HepG2 (cell line): Measurements from ENCODE around the gene AMZ1. TPM values are rescaled to one million over a fixed set of nuclear protein-coding genes. Genes with fewer than 3 reads are reported as not detected.

Experiments
- AHR ChIP-seq: IDR thresholded peaks from 2 replicates; pipeline ENCODE4 v1.6.1; 2018; ENCODE audit warnings: missing genetic modification reagents, missing compliant biosample characterization
- EHMT2 ChIP-seq: fragments of 200-600 bp; sonication (generic); IDR thresholded peaks from 2 replicates; pipeline ENCODE4 v1.7.0; 2017; ENCODE audit warnings: antibody characterized with exemption, low read depth, low read length, borderline replicate concordance
- FOSL1 ChIP-seq: sonication (generic); formaldehyde crosslinking; IDR thresholded peaks from 2 replicates; pipeline ENCODE4 v1.9.0; 2021; ENCODE audit warnings: missing genetic modification reagents, borderline replicate concordance
- GPN1 ChIP-seq: sonication (generic); formaldehyde crosslinking; IDR thresholded peaks from 2 replicates; pipeline ENCODE4 v1.5.1; 2020; ENCODE audit warnings: missing genetic modification reagents, borderline replicate concordance
- RCOR2 ChIP-seq: IDR thresholded peaks from 2 replicates; pipeline ENCODE4 v1.6.1; 2016; ENCODE audit warnings: missing biosample characterization, missing genetic modification reagents
- RORA ChIP-seq: sonication (generic); formaldehyde crosslinking; IDR thresholded peaks from 2 replicates; pipeline ENCODE4 v1.5.0; 2020; ENCODE audit warnings: mild to moderate bottlenecking, missing genetic modification reagents, moderate library complexity
- SNAI1 ChIP-seq: sonication (generic); formaldehyde crosslinking; IDR thresholded peaks from 2 replicates; pipeline ENCODE4 v1.5.0; 2020; ENCODE audit warnings: mild to moderate bottlenecking, missing genetic modification reagents, borderline replicate concordance
- SNRNP70 ChIP-seq: fragments of 200-400 bp; formaldehyde crosslinking; IDR thresholded peaks from 2 replicates; pipeline ENCODE4 v1.6.1; 2017; ENCODE audit warnings: mild to moderate bottlenecking, low read depth, low read length, moderate library complexity
- ZNF709 ChIP-seq: sonication (generic); formaldehyde crosslinking; IDR thresholded peaks from 2 replicates; pipeline ENCODE4 v1.5.0; 2020; ENCODE audit warnings: mild to moderate bottlenecking, missing genetic modification reagents
- polyA plus RNA-seq, 8 experiments: library from polyadenylated mRNA; depleted of rRNA in 3 of 8; stranded (reverse) in 7 of 8; unstranded in 1 of 8; fragments of >200 nt; fragmentation: Illumina TruSeq in 4 of 8; extraction: Trizol in 4 of 8; gene quantifications; 2 replicates each; pipeline versions ENCODE4 v1.2.1 to v1.2.3, GENCODE V29; 2011 to 2016; ENCODE audit warnings: low read depth in 4 of 8, missing spikeins in 1 of 8, mixed read lengths in 1 of 8; ENCODE audit not compliant: insufficient read depth in 1 of 8
- total RNA-seq, 5 experiments: library from RNA; depleted of rRNA; stranded (reverse); fragments of >200 nt; fragmentation: Illumina TruSeq; extraction: Trizol; gene quantifications; 2 replicates each; pipeline ENCODE4 v1.2.3, GENCODE V29; 2016; ENCODE audit warnings: low read depth in 1 of 5
- TF ChIP-seq, protein P1 (sequence below): sonication (generic); formaldehyde crosslinking; IDR thresholded peaks from 2 replicates; pipeline ENCODE4 v1.4.0; 2020; ENCODE audit warnings: mild to moderate bottlenecking, missing genetic modification reagents
- TF ChIP-seq, protein P2 (sequence below): sonication (generic); formaldehyde crosslinking; IDR thresholded peaks from 2 replicates; pipeline ENCODE4 v1.5.0; 2020; ENCODE audit warnings: mild to moderate bottlenecking, missing genetic modification reagents
- TF ChIP-seq, protein P3 (sequence below): sonication (generic); formaldehyde crosslinking; IDR thresholded peaks from 2 replicates; pipeline ENCODE4 v1.4.0; 2020; ENCODE audit warnings: missing genetic modification reagents

AMZ1 gene
- total and polyA plus RNA-seq, 2 of the 13 experiments (the other 11 are each of a cell fraction or from before 2014, with no cell fraction given), result 0.03 TPM; not detected in 1

DNA sequence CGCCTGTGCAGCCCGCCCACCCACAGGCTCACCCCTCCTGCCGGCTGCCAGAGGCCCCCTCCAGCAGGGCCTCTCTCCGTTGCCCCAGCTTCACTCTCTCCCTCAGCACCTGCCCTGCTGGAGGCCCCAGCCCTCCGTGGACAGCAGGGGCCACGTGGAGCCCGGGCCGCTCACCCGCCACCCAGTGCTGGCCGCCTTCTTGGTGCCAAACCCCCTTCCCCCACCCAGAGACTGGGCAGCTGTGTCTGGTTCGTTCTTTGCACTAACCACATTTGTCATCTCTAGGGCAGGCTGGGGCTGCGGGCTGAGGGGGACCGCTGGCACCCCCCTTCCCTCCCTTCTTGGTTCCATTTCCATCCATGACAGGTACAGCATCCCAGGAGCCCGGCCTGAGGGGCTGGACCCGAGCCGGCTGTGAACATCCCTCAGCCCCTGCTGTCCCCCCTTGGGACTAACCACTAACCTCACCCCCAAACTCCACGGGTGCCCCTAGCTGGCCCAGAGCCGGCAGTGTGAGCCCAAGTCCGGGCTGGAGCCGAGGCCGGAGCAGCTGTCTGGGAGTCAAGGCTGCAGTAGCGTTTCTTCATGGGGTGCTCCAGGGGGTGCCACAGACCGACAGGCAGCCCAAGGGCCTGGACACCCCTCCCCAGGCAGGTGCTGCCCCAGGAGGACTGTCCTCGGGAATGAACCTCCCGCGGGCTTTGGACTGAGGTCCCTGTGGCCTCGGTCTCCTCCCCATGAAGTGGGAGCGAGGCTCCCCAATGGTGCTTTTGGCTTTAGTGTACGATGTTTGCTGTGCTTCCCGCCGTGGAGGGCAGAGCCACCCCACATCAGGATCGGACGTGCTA, 25.5 kb upstream of the AMZ1 start (continued):
- TF ChIP-seq, protein P1, sequence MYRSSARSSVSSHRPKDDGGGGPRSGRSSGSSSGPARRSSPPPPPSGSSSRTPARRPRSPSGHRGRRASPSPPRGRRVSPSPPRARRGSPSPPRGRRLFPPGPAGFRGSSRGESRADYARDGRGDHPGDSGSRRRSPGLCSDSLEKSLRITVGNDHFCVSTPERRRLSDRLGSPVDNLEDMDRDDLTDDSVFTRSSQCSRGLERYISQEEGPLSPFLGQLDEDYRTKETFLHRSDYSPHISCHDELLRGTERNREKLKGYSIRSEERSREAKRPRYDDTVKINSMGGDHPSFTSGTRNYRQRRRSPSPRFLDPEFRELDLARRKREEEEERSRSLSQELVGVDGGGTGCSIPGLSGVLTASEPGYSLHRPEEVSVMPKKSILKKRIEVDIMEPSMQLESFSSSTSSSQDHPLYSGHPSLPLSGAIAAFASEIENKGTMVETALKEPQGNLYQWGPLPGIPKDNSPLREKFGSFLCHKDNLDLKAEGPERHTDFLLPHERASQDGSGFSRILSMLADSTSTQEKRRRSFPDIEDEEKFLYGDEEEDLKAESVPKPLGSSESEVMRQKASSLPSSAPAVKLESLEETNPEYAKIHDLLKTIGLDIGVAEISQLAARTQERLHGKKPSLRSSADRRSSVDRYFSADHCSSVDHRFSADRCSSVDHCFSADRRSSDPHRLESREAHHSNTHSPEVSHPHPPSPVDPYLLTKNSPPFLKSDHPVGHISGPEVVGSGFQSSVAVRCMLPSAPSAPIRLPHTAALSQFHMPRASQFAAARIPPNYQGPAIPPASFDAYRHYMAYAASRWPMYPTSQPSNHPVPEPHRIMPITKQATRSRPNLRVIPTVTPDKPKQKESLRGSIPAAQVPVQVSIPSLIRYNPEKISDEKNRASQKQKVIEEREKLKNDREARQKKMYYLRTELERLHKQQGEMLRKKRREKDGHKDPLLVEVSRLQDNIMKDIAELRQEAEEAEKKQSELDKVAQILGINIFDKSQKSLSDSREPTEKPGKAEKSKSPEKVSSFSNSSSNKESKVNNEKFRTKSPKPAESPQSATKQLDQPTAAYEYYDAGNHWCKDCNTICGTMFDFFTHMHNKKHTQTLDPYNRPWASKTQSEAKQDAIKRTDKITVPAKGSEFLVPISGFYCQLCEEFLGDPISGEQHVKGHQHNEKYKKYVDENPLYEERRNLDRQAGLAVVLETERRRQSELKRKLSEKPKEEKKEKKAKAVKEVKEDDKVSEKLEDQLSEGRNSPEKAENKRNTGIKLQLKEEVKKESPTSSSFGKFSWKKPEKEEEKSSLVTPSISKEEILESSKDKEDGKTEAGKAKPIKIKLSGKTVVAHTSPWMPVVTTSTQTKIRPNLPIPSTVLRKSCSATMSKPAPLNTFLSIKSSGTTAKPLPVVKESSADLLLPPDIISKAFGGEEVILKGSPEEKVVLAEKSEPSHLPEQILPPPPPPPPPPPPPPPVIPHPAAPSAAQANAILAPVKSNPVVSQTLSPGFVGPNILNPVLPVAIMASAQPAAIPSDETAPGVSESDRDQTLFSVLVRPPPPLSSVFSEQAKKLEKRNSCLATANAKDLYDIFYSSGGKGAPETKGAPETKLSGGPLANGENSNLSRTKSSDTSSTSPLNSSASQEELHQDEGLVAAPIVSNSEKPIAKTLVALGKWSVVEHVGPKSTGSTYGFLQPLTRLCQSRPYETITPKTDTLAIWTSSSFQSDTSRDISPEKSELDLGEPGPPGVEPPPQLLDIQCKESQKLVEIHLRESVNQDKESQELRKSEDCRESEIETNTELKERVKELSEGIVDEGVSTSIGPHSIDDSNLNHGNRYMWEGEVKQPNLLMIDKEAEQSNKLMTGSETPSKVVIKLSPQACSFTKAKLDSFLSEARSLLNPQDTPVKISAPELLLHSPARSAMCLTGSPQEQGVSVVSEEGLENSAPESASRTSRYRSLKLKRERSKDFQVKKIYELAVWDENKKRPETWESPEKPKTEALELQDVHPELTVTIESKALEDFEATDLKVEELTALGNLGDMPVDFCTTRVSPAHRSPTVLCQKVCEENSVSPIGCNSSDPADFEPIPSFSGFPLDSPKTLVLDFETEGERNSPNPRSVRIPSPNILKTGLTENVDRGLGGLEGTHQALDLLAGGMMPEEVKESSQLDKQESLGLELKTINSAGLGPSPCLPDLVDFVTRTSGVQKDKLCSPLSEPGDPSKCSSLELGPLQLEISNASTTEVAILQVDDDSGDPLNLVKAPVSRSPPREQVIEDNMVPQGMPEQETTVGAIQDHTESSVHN (CRISPR knock-in tag), result no peak
- TF ChIP-seq AHR (no peak), FOSL1 (CRISPR knock-in tag) (no peak), EHMT2 (no peak), RORA (CRISPR knock-in tag) (no peak), SNAI1 (CRISPR knock-in tag) (peak; percentile 58; the same call in 1 of the 2 replicates), ZNF709 (CRISPR knock-in tag) (no peak), GPN1 (CRISPR knock-in tag) (no peak), RCOR2 (CRISPR knock-in tag) (no peak), SNRNP70 (no peak)
- TF ChIP-seq, protein P2, sequence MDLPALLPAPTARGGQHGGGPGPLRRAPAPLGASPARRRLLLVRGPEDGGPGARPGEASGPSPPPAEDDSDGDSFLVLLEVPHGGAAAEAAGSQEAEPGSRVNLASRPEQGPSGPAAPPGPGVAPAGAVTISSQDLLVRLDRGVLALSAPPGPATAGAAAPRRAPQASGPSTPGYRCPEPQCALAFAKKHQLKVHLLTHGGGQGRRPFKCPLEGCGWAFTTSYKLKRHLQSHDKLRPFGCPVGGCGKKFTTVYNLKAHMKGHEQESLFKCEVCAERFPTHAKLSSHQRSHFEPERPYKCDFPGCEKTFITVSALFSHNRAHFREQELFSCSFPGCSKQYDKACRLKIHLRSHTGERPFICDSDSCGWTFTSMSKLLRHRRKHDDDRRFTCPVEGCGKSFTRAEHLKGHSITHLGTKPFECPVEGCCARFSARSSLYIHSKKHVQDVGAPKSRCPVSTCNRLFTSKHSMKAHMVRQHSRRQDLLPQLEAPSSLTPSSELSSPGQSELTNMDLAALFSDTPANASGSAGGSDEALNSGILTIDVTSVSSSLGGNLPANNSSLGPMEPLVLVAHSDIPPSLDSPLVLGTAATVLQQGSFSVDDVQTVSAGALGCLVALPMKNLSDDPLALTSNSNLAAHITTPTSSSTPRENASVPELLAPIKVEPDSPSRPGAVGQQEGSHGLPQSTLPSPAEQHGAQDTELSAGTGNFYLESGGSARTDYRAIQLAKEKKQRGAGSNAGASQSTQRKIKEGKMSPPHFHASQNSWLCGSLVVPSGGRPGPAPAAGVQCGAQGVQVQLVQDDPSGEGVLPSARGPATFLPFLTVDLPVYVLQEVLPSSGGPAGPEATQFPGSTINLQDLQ (CRISPR knock-in tag), result no peak
- TF ChIP-seq, protein P3, sequence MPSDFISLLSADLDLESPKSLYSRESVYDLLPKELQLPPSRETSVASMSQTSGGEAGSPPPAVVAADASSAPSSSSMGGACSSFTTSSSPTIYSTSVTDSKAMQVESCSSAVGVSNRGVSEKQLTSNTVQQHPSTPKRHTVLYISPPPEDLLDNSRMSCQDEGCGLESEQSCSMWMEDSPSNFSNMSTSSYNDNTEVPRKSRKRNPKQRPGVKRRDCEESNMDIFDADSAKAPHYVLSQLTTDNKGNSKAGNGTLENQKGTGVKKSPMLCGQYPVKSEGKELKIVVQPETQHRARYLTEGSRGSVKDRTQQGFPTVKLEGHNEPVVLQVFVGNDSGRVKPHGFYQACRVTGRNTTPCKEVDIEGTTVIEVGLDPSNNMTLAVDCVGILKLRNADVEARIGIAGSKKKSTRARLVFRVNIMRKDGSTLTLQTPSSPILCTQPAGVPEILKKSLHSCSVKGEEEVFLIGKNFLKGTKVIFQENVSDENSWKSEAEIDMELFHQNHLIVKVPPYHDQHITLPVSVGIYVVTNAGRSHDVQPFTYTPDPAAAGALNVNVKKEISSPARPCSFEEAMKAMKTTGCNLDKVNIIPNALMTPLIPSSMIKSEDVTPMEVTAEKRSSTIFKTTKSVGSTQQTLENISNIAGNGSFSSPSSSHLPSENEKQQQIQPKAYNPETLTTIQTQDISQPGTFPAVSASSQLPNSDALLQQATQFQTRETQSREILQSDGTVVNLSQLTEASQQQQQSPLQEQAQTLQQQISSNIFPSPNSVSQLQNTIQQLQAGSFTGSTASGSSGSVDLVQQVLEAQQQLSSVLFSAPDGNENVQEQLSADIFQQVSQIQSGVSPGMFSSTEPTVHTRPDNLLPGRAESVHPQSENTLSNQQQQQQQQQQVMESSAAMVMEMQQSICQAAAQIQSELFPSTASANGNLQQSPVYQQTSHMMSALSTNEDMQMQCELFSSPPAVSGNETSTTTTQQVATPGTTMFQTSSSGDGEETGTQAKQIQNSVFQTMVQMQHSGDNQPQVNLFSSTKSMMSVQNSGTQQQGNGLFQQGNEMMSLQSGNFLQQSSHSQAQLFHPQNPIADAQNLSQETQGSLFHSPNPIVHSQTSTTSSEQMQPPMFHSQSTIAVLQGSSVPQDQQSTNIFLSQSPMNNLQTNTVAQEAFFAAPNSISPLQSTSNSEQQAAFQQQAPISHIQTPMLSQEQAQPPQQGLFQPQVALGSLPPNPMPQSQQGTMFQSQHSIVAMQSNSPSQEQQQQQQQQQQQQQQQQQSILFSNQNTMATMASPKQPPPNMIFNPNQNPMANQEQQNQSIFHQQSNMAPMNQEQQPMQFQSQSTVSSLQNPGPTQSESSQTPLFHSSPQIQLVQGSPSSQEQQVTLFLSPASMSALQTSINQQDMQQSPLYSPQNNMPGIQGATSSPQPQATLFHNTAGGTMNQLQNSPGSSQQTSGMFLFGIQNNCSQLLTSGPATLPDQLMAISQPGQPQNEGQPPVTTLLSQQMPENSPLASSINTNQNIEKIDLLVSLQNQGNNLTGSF (CRISPR knock-in tag), result 0 out of 2 replicates have a peak, but pooled peaks have one; percentile 11
